Muscle of arm (tissue), 14 donors: ENCODE results near the gene RPS2. TPM values are rescaled to one million over a fixed set of nuclear protein-coding genes. Genes with fewer than 3 reads are reported as not detected.
"Not testable (repeated sequence)": the region's sequence is repeated elsewhere in the genome, so short reads cannot be mapped to it uniquely, and the experiment has no call there.

Experiments used
- DNase-seq: peaks from one replicate; pipeline ENCODE4 v3.0.0-alpha.2; 2013
- long read RNA-seq, 11 donors: transcript quantifications; one replicate each; lab custom pipeline, GENCODE V29; 2026
- polyA plus RNA-seq, 12 donors: library from polyadenylated mRNA; unstranded; fragments of 120-200 nt; gene quantifications; one replicate each; pipeline ENCODE4 v1.2.1, GENCODE V29; 2013; ENCODE audit not compliant: insufficient read length in 12 of 12

The RPS2 gene
- 1,000 to 10,000 TPM; 2,162 to 3,862 (median 3,028) TPM for polyA plus RNA-seq
- long read RNA-seq, donor 1, transcript RPS2-203 (3 exons, 878 nt) = minor isoform, 7 of 3,257 reads
- long read RNA-seq, donor 1, transcript RPS2-201 (7 exons, 985 nt) = major isoform, 1,946 of 3,257 reads
- long read RNA-seq, donor 1, partial matches to known transcripts = 1,209 of 3,257 reads
- long read RNA-seq, donor 1, other reads (novel, unspliced or antisense) = 91 of 3,257 reads
- long read RNA-seq, donor 2, transcript RPS2-201 (7 exons, 985 nt) = major isoform, 2,755 of 4,767 reads
- long read RNA-seq, donor 2, transcript RPS2-203 (3 exons, 878 nt) = minor isoform, 6 of 4,767 reads
- long read RNA-seq, donor 2, partial matches to known transcripts = 1,821 of 4,767 reads
- long read RNA-seq, donor 2, other reads (novel, unspliced or antisense) = 183 of 4,767 reads
- long read RNA-seq, donor 3, transcript RPS2-201 (7 exons, 985 nt) = major isoform, 1,112 of 1,937 reads
- long read RNA-seq, donor 3, partial matches to known transcripts = 769 of 1,937 reads
- long read RNA-seq, donor 3, other reads (novel, unspliced or antisense) = 51 of 1,937 reads
- long read RNA-seq, donor 4, transcript RPS2-201 (7 exons, 985 nt) = major isoform, 900 of 1,468 reads
- long read RNA-seq, donor 4, partial matches to known transcripts = 521 of 1,468 reads
- long read RNA-seq, donor 4, other reads (novel, unspliced or antisense) = 45 of 1,468 reads
- long read RNA-seq, donor 5, transcript RPS2-201 (7 exons, 985 nt) = major isoform, 3,337 of 5,575 reads
- long read RNA-seq, donor 5, partial matches to known transcripts = 1,996 of 5,575 reads
- long read RNA-seq, donor 5, other reads (novel, unspliced or antisense) = 239 of 5,575 reads
- long read RNA-seq, donor 6, transcript RPS2-201 (7 exons, 985 nt) = major isoform, 1,257 of 2,189 reads
- long read RNA-seq, donor 6, partial matches to known transcripts = 845 of 2,189 reads
- long read RNA-seq, donor 6, other reads (novel, unspliced or antisense) = 84 of 2,189 reads
- long read RNA-seq, donor 7, transcript RPS2-201 (7 exons, 985 nt) = major isoform, 975 of 1,516 reads
- long read RNA-seq, donor 7, transcript RPS2-203 (3 exons, 878 nt) = minor isoform, 7 of 1,516 reads
- long read RNA-seq, donor 7, partial matches to known transcripts = 479 of 1,516 reads
- long read RNA-seq, donor 7, other reads (novel, unspliced or antisense) = 54 of 1,516 reads
- long read RNA-seq, donor 8, transcript RPS2-201 (7 exons, 985 nt) = major isoform, 3,165 of 4,940 reads
- long read RNA-seq, donor 8, partial matches to known transcripts = 1,596 of 4,940 reads
- long read RNA-seq, donor 8, other reads (novel, unspliced or antisense) = 174 of 4,940 reads
- long read RNA-seq, donor 9, transcript RPS2-203 (3 exons, 878 nt) = minor isoform, 5 of 2,729 reads
- long read RNA-seq, donor 9, transcript RPS2-201 (7 exons, 985 nt) = major isoform, 1,674 of 2,729 reads
- long read RNA-seq, donor 9, partial matches to known transcripts = 956 of 2,729 reads
- long read RNA-seq, donor 9, other reads (novel, unspliced or antisense) = 94 of 2,729 reads
- long read RNA-seq, donor 10, transcript RPS2-201 (7 exons, 985 nt) = major isoform, 2,367 of 3,630 reads
- long read RNA-seq, donor 10, partial matches to known transcripts = 1,147 of 3,630 reads
- long read RNA-seq, donor 10, other reads (novel, unspliced or antisense) = 110 of 3,630 reads
- long read RNA-seq, donor 11, transcript RPS2-203 (3 exons, 878 nt) = minor isoform, 8 of 3,784 reads
- long read RNA-seq, donor 11, transcript RPS2-201 (7 exons, 985 nt) = major isoform, 2,316 of 3,784 reads
- long read RNA-seq, donor 11, partial matches to known transcripts = 1,335 of 3,784 reads
- long read RNA-seq, donor 11, other reads (novel, unspliced or antisense) = 123 of 3,784 reads

DNA sequence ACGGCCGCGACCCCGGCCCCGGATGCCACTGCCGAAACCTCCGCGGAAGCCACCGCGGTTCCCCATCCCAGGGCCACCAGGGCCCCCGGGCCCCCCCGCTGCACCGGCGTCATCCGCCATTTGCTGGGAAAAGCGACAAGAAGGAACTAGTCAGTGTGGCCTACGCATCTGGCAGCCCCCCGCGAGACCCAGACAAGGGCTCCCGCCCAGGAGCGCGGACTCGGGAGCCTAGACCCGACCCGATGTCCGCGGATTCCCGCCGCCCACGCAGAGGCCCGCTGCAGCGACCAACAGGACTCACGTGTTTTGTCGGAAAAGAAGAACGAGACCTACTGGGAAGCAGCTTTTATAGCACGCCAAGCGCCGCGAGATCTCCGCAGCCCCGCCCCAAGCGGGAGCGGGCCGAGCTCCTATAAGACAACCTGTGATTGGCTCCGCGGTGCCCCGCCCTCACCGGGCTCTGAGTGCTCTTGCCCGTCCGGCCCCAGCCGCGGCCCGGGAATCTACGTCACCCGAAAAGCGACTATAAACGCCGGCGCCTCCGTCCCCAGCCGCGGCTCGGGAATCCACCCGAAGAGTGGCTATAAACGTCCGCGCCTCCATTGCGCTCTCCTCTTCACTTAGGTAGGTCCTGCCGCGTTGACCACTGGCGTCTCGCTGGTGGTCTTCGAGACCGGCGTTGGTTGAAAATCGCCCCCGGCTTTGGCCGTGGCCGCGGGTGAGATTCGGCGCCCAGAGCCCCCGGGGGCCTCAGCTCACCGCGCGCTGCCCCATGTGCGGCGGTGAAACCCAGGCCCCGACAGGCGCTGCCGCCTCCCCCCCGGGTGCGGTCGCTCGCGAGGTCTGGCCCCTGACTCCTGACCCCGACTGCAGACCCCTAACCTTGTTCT is at the start of gene RPS2:
TSS of gene RPS2 (minus strand) at position 321 of the 890 bp plus-strand sequence. CDS start at position 120, 201 bp downstream.
- DNase-seq = peak; percentile 99

DNA sequence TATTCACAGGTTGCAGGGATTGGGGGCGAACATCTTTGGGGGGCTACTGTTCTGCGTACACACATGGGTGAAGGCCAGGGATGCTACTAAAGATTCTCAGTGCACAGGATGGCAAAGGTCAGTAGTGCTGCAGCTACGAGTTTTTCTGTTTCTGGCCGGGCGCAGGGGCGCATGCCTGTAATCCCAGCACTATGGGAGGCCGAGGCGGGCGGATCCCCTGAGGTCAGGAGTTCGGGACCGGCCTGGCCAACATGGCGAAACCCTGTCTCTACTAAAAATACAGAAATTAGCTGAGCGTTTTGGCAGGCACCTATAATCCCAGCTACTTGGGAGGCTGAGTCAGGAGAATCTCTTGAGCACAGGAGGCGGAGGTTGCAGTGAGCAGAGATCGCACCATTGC is 48.9 kb upstream of the RPS2 start:
- DNase-seq = no peak

DNA sequence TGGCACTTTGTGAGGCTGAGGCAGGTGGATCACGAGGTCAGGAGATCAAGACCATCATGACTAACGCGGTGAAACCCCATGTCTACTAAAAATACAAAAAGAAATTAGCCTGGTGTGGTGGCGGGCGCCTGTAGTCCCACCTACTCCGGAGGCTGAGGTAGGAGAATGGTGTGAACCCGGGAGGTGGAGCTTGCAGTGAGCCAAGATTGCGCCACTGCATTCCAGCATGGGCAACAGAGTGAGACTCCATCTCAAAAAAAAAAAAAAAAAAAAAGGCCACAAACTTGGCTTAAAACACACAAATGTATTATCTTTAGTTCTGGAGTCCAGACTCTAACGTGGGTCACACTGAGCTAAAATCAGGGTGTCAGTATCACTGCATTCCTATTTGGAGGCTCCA is 47.1 kb upstream of the RPS2 start:
- DNase-seq = not testable (repeated sequence)

DNA sequence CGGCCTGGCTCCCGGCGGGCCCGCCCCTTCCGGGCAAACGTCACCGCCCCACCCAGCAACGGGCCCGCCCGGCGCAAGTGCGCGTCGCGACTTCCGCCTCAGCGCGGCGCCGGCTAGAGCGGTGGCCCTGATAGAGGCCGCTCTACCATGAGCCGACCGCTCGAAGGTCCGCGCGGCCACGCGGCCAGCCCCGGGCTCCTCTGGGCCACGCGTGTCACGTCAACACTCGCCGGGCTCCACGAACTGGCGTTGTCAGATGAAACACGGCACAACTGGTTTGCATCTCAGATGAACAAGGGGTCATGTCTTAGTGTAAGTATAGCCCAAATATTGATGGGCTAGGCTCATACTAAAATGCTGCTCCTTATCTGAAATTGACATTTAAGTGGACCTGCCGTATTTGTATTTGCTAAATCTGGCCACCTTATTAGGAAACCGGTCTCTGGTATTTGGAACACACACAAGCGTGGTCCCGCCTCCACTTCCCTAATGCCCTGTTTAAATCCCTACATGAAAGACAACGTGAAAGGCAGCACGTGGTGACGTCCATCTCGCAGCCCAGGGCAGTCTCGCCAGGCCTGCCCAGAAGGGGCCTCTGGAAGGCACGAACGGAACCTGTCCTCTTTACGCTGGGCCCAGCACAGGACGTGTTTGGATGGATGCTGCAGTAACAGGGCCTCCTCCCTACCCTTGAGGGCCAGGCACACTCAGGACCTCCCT is 45.3 kb upstream of the RPS2 start, which contains the start of gene ZNF598:
TSS of gene ZNF598 (minus strand) at position 31 of the 720 bp plus-strand sequence.
- DNase-seq = peak; percentile 88

DNA sequence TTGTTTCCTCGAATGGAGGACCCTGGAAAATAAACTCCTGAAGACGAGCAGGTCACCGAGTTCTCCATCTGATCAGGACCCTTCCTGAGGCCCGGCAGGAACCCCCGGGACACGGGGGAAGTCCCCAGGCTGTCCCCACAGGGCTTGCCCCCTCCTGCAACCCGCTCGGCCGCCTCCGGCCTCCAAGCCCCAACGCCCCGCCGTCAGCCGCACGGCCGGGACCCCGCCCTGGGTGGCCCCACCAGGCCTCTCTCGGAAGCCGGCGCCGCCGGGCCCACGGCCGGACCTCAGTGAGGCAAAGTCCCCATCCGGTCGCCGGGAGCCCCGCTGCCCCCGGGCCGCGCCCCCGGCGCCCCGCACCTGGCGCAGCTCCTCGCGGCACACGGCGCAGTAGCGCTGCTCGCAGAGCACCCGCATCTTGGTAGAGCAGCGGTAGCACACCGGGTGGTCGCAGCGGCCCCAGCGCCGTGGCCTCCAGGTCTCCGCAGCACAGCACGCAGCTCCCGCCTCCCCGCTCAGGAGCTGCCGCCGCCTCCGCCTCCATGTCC is 44.6 kb upstream of the RPS2 start:
- no peak for DNase-seq

DNA sequence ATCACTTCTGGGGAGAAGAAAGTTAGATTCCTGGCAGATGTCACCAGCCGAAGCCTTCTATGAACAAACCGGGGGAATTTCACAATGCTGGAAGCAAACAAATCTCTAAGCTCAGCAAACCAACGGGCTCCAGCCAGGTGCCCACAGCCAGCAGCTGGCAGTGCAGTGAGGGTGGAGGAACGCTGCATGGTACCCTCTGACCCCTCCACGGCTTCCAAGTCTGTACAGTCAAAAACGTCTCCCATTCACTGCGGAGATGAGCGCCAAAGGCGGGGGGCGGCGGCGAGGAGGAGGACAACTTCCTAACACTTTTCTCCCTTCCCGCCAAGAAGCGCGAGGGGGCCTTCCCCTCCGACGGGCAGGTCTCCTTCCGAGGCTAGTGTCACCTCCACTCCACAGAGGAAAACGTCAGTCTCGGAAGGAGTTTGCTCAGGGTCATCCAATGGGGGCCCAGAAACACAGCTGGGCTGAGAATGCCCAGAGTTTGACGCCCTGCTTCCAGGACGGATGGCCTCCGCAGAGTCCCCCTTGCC is 44.1 kb upstream of the RPS2 start:
- DNase-seq = no peak

DNA sequence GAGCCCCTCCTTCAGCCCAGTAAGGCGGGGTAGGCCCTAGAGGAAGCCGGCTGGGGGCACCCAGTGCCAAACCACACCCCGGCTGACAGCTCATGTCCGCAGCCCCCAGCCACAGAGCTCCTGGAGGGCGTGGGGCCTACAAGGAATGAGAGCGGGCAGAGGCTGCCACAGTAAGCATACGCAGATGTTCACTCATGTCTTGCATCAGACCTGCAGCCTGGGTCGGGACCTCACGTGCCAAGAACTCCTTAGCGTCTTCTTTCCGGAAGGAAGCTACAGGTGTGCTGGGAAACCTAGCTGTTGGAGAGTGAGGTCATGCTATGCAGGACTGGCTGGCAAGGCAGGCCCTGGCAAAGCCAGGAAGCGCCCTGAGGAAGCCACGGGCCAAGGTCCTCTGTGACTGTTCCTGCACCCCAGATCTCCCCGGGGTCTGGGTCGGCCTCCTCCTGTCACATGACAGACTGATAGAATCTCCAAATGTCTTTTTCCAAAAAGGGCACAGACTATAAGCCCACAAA is 43.4 kb upstream of the RPS2 start:
- no peak for DNase-seq

DNA sequence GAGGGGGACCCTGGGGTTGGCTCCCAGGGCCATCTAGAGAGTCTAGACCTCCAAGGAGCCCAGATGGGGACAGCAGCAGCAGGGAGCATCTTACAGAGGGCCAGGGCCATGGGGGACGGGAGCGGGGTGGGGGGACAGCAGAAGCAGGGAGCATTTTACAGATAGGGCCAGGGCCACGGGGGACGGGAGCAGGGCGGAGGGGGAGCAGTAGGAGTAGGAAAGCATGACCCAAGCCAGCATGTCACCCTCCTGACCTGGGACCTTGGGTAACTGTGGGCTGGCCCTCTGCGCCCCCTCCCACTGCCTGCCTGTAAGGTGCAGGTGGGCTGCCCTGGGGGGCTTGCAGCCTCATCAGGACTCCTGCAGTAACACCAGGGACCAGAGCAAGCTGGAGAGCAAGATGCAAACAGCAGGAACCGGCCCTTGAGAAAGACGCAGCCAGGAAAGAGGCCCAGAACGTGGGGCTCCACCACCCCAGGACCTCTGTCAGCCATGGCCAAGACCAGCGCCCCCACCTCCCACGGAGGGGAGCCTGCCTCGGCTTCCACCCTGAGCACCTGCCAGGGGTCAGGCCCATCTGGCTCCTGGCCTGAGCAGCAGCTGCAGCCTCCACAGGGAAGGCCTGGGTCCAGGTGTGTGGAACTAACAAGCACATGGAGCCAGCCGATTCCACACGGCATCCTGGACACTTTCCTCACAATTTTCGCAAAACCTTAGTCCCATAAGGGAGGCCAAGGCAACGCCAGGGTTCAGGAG is 42.6 kb upstream of the RPS2 start:
- no peak for DNase-seq

DNA sequence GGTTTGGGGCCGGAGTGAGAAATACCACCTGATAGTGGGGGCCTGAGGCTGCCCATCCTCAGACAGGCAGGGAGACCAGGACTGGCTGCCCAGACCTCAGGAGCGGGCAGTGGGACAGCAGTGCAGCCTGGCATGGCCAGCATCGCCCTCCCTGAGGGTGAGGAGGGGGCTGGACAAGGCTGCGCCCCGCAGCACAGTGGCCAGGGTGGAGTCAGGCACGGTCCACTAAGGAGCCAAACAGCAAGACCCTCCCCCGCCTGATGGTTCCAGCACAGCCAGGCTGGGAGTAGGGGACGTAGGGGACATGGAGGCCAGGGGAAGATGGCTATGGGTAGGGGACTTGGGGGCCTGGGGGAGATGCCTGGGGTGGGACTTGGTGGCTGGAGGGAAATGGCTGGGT is 41.7 kb upstream of the RPS2 start:
- DNase-seq = no peak

DNA sequence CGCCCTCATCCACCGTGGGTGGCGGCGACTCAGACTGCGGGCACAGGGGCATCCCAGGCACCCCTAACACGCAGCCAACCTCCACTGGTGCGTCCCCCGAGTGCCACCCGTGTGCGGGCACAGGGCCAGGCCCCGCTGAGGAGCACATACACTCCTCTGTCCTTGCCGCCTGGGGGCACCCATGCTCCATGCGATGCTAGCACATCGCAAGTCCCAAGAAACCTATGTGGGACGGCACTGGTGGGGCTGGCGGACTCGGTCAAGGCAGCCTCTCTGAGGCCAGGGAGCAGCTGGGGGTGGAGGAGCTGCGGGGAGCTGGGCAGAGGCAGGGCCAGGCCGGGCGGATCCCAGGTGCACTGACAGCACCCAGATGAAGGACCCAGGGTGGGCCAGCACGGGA is 41.0 kb upstream of the RPS2 start:
- DNase-seq = no peak

DNA sequence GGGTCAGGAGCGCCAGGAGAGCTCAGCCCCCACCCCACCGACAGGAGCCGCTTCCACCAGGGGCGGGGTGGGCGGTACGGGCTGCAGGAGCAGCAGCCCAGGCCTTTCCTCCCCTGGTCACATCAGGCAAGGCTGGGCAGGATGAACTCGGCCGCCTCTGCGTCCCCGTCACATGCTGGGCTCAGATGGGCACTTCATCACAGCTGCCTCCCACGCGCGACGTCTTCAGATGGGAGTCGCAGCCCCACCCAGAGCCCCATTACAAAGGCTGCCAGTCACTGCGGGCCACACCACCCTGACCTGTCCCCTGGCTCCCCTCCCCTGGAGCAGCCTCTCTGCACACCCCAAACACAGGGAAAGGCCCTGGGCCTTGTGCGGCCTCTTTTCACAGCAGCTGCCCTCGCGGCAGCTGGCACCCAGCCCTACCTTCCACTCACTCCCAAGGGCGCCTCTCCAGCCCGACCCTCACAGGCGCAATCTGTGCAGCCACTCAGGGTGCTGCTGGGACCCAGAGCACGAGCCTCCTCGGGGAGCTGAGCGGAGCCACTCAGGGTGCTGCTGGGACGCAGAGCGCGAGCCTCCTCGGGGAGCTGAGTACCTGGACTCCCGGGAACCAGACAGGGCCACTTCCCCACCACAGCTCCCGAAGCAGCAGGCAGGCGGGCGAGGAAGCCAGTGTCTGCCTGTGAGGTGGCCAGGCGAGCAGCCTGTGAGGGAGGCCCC is 40.3 kb upstream of the RPS2 start:
- DNase-seq = no peak

DNA sequence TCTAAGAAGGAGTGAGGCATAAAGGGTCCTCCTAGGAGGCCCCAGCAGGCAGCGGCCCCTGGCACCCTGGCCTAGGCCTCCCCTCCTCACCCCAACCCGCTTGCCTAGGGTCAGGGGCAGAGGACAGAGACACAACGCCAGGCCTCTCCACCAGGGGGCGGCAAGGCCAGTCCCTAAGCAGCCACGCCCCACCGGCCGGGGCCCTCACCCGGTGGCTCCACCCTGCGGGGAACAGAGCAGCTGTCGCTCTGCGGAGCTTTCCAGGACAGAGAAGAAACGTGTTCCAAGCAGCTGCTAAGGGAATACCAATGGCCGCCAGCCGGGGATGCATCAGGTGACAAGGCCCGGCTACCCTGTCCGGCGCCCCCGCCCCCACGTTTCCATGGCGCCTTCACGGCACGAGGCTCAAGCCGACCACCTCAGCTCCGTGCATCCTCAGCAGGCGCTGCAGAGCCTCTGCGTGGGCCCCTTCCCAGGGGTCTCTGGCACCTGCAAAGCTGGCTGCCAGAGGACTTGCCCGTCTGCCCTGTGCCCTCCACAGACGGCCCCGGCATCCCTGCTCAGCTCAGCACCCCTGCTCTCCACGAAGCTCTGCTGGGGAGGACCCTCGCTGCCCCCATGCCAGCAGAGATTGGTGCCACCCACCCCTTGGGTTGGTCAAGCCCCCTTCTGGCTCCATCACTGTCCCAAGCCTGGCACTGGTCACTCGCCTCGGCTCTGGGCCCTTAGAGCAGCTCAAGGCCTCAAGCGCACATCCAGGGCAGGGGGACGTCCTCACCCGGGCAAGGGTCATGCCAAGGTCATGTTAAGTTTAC is 39.4 kb upstream of the RPS2 start:
- peak; percentile 84 for DNase-seq

DNA sequence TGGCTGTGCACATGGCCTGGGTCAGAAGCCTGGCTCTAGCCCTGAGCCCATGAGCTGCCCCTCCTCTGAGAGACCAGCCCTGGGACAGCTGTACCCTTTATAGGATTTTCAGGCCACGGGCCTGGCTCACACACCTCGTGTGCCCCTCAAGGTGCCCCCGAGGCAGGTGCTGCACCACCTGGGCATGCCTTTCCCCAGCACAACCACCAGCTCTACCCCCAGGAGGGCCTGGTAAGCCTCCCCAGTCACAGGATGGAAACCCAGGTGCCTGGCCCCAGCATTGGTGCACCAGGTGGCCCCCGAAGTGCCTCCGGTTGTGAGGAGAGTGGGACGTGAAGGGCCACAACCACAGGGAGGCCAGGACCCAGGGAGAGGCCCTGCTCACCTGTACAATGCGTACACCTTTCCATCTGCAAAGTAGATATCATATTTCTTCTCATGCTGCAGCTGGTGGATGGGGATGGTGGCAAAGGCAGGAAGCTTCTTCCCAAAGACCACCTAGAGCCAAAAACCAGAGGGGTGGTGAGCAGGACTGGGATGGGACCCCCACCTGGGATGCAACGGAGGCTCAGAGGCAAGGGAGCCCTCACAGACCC is 38.7 kb upstream of the RPS2 start:
- no peak for DNase-seq

DNA sequence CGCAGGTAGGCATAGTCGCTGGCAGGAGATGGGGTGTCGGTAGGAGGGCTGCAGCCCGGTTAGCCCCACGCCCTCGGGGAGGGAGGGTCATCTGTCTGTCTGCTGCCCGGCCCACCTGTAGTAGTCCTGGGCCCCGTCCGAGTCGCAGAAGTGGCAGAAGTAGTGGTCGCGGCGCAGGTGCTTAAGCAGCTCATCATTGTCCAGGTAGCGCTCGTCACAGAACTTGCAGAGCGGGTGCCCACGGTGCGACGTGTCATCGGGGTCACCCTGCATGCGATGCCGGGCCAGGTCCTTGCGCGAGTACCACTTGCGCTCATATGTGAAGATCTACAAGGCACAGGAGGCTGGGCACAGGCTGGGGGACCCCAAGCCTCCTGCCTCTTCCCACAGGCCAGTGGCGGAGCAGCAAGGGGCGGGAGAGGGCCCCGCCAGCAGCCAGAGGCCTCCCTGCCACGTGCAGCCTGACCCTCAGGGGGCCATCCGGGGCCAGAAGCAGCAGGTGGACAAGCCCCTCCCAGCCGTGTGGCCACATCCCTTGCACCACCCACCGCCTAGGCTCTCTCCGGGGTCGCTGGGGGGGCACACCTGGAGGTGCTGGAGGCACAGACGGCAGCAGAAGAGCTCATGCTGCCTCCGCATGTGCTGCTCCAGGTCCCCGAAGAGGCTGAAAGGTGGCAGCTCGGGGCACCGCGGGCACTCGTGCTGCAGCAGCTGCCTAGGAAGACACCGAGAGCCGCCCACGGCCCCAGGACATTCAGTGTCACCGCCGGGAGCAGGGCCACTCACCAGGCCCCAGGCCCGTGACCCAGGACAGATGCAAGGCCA is 38.0 kb upstream of the RPS2 start:
- no peak for DNase-seq
